Ascending aorta (tissue), 2 donors: ENCODE measurements around the gene KCNJ9. TPM values are rescaled to one million over a fixed set of nuclear protein-coding genes. Genes with fewer than 3 reads are reported as not detected.

Experiments
- DNase-seq, 2 donors: peaks; one replicate each; pipeline ENCODE4 v3.0.0-alpha.2; 2019; ENCODE audit warnings: low spot score in 2 of 2
- H3K27ac ChIP-seq, 2 donors: fragments of 200-600 bp; sonication (generic); one replicate each; pipeline ENCODE4 v1.5.1; 2016 to 2017; ENCODE audit warnings: mild to moderate bottlenecking in 1 of 2
- H3K27me3 ChIP-seq: fragments of 200-600 bp; sonication (generic); one replicate; pipeline ENCODE4 v1.5.1; 2017
- H3K36me3 ChIP-seq, 2 donors: fragments of 200-600 bp; sonication (generic); one replicate each; pipeline ENCODE4 v1.5.1; 2016
- H3K4me1 ChIP-seq, 2 donors: fragments of 200-600 bp; sonication (generic); one replicate each; pipeline ENCODE4 v1.5.1; 2016 to 2017; ENCODE audit warnings: mild to moderate bottlenecking in 1 of 2
- H3K4me3 ChIP-seq, 2 donors: fragments of 200-600 bp; sonication (generic); one replicate each; pipeline ENCODE4 v1.5.1; 2016 to 2017; ENCODE audit warnings: mild to moderate bottlenecking in 1 of 2
- H3K9me3 ChIP-seq, 2 donors: fragments of 200-600 bp; sonication (generic); one replicate each; pipeline ENCODE4 v1.5.1; 2016
- intact Hi-C: fragments of 100-400 bp; cut with DNase I; formaldehyde crosslinking; loops from one replicate; pipeline ENCODE4 v1.15.1; 2023
- total RNA-seq: library from RNA; depleted of rRNA; stranded (reverse); fragments of >200 nt; gene quantifications from one replicate; pipeline ENCODE4 v1.1.0, GENCODE V29; 2016
- TF ChIP-seq, protein P1 (sequence below), 3 experiments: fragments of 200-600 bp in 2 of 3; fragments of 450-650 bp in 1 of 3; sonication (generic) in 2 of 3; IDR thresholded peaks; one replicate each; pipeline ENCODE4 v1.5.1; 2016 to 2019; ENCODE audit warnings: antibody characterized with exemption in 3 of 3, mild to moderate bottlenecking in 1 of 3, moderate library complexity in 1 of 3

KCNJ9 gene
- total RNA-seq, 1 donor from 2014 or later = 1.2 TPM

DNA sequence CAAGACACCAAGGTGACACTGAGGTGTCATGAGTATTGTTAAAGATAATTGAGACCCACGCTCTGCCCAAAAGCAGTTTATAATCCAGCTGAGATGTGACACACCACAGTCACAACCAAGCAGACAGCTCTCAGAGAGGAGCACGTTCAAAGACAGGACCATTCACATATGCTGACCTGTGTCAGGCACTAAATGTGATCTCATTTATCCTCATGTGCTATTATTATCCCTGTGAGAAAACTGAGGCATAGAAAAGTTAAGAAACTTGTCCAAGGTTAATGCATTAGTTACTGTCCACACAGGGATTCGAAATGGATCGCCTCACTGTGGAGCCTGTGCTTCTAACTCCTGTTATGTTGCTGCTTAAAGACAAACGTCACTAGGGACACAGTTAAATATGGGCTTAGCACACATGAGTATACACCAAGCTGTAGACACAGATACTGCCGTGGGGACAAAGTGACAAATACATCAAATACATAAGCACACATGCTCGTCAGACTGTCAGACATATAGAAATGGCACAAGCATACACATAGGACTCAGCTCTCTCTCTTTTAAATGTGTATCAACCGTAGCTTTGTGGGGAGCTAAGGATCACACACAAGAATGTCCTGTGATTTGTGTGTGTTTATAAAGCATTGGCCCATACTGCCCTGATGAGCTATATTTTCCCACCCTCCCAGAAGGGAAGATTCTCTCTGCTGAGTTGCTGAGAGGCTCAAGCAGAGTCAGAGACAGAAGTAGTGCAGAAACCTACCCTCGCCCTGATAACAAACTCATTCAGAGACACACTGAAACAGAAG, 20.6 kb downstream of the KCNJ9 start:
- H3K27me3 ChIP-seq = no peaks in the 10 kb centered on the region
- intact Hi-C loops = loop anchor here (1.0 to 10.0 kb wide), 6 partner anchors 63 to 189 kb away; partner anchors contain the start of gene DCAF8
- peaks cover 17 to 37% of the 10 kb centered on the region in 2 donors for H3K4me1 ChIP-seq
- TF ChIP-seq, protein P1, sequence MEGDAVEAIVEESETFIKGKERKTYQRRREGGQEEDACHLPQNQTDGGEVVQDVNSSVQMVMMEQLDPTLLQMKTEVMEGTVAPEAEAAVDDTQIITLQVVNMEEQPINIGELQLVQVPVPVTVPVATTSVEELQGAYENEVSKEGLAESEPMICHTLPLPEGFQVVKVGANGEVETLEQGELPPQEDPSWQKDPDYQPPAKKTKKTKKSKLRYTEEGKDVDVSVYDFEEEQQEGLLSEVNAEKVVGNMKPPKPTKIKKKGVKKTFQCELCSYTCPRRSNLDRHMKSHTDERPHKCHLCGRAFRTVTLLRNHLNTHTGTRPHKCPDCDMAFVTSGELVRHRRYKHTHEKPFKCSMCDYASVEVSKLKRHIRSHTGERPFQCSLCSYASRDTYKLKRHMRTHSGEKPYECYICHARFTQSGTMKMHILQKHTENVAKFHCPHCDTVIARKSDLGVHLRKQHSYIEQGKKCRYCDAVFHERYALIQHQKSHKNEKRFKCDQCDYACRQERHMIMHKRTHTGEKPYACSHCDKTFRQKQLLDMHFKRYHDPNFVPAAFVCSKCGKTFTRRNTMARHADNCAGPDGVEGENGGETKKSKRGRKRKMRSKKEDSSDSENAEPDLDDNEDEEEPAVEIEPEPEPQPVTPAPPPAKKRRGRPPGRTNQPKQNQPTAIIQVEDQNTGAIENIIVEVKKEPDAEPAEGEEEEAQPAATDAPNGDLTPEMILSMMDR (IDR thresholded peaks at IDR 0.05) = no peak
- peak overlapping the region in 1 of 2 donors; percentile 15 for H3K4me3 ChIP-seq
- DNase-seq = no peak
- H3K9me3 ChIP-seq = no peaks in the 10 kb centered on the region
- no peaks in the 10 kb centered on the region for H3K36me3 ChIP-seq
- H3K27ac ChIP-seq = peak overlapping the region; percentile 50 to 53

DNA sequence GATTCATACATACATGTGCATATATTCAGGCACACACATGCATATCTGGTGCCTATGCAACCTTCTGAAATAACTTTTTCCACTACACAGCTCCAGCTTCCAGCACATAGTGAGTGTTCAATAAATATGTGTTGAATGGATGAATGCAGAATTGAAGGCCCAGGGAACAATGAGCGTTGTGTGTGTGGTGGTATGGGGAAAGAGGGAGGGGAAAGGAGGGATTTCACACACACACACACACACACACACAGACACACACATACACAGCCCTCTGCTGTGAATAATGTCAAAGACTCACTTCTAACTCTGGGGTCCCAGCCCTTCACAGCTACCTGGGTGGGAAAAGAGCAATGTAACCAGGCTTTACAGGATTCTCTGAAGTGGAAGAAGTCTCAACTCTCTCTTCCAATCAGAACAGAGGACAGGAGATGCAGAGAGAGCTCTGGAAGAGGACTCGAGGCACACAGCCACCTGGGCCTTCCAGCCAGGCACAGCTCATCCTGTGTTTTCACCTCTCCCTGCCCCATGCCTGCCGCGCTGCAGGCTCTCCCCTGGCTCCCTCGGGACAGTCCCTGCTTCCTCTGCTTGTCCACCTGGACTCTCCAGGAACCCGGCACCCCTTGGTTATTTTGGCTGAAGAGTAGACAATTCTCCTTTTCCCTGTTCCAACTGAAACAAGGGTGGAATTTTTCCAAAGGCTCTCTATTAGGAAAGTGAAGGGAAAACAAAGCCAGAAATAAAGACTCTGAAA, 22.5 kb downstream of the KCNJ9 start:
- DNase-seq = no peak
- no peaks in the 10 kb centered on the region for H3K36me3 ChIP-seq
- intact Hi-C loops = loop anchor here (2.0 to 10.0 kb wide), 2 partner anchors 27 to 61 kb away; no protein-coding TSS in a partner anchor
- no peak overlapping the region for H3K4me3 ChIP-seq
- TF ChIP-seq, protein P1 (IDR thresholded peaks at IDR 0.05) = no peak
- peaks cover 13 to 31% of the 10 kb centered on the region in 2 donors for H3K4me1 ChIP-seq
- H3K27ac ChIP-seq = peak overlapping the region; percentile 53 to 55
- no peaks in the 10 kb centered on the region for H3K9me3 ChIP-seq
- H3K27me3 ChIP-seq = no peaks in the 10 kb centered on the region

DNA sequence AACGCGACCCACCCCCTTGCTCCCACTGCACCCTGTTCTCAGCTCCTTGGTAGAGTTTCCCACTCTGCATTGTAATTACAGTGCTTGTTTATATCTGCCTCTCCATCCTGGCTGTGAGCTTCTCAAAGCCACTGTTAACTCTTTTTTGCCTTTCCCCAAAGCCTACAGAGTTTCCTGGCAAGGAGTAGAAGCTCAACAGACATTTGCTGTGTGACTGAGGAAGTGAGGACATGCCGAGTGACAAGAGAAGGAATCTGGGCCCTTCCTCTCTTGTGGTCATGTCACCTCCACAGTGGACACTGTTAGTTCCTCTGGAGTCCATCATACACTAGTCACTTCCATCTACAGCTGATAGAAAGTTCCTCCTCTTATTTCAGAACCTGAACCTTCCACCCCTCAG, 23.1 kb downstream of the KCNJ9 start:
- no peak for DNase-seq
- Histone ChIP-seq H3K27ac (peak overlapping the region; percentile 53 to 55), H3K9me3 (no peaks in the 10 kb centered on the region), H3K36me3 (no peaks in the 10 kb centered on the region), H3K4me1 (peaks cover 13 to 36% of the 10 kb centered on the region in 2 donors), H3K27me3 (no peaks in the 10 kb centered on the region), H3K4me3 (no peak overlapping the region)
- intact Hi-C loops = loop anchor here (2.0 to 10.0 kb wide), 2 partner anchors 26 to 60 kb away; no protein-coding TSS in a partner anchor
- TF ChIP-seq, protein P1 (IDR thresholded peaks at IDR 0.05) = no peak

DNA sequence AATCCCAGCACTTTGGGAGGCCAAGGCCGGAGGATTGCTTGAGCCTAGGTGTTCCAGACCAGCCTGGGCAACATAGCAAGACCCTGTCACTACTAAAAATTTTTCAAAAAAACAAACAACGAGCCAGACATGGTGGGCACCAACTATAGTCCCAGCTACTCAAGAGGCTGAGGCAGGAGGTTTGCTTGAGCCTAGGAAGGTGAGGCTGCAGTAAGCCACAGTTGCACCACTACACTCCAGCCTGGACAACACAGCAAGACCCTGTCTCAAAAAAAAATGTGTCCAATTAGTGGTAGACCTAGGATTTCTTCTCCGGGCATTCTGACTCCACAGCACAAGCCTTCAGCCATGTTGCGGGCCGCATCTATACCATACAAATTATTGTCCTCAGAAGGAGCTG, 23.8 kb downstream of the KCNJ9 start:
- no peak overlapping the region for H3K27ac ChIP-seq

DNA sequence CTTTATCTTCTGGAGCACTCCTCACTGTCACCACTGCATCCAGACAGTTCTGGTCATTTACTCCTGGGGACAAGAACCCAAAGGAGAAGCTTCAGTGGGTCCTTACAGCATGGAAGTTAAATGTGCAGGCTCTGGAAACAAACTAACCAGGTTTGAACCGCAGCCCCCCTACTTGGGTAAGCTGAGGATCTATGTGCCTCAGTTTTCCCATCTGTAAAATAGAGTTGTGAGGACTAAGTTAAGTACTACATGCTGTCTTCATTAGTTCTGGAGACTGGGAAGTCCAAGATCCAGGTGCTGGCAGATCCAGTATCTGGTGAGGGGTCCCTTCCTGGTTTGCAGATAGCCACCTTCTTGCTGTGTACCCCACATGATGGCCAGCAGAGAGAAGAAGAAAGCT, 26.2 kb downstream of the KCNJ9 start:
- no peak for DNase-seq
- Histone ChIP-seq H3K27me3 (no peaks in the 10 kb centered on the region), H3K27ac (no peak overlapping the region), H3K36me3 (no peaks in the 10 kb centered on the region), H3K9me3 (no peaks in the 10 kb centered on the region), H3K4me3 (no peak overlapping the region), H3K4me1 (peaks cover 13 to 22% of the 10 kb centered on the region in 2 donors)
- TF ChIP-seq, protein P1 (IDR thresholded peaks at IDR 0.05) = no peak
- intact Hi-C loops = loop anchor here (10.0 kb wide), 1 partner anchor 57 kb away; no protein-coding TSS in a partner anchor

More for the DNA sequence above, 23.8 kb downstream of the KCNJ9 start:
- no peak for DNase-seq
- Histone ChIP-seq H3K27me3 (no peaks in the 10 kb centered on the region), H3K4me3 (no peak overlapping the region), H3K9me3 (no peaks in the 10 kb centered on the region), H3K4me1 (peaks cover 13 to 36% of the 10 kb centered on the region in 2 donors), H3K36me3 (no peaks in the 10 kb centered on the region)
- intact Hi-C loops = loop anchor here (2.0 to 10.0 kb wide), 2 partner anchors 26 to 60 kb away; no protein-coding TSS in a partner anchor
- TF ChIP-seq, protein P1 (IDR thresholded peaks at IDR 0.05) = no peak
